ENCODE data around the gene ZC3H7B. TPM values are rescaled to one million over a fixed set of nuclear protein-coding genes. Genes with fewer than 3 reads are reported as not detected.

The ZC3H7B gene
- total and polyA plus RNA-seq, 2 experiments from 2014 or later = 5.7 to 61.5 TPM

GRCh38 chr22:41300661-41301060, 664 bp upstream of the ZC3H7B start (continued):
- no peak for TF ChIP-seq CTCF (conservative IDR thresholded peaks at IDR 0.05; ENCODE audit: low read depth in 2 of 2)
- no peak for TF ChIP-seq ZNF462 (CRISPR knock-in tag; IDR thresholded peaks at IDR 0.05)

- Mint-ChIP-seq H3K4me1 (peaks cover 22% of the 10 kb centered on the region), H3K9me3 (no peaks in the 10 kb centered on the region), H3K4me3 (peak overlapping the region; percentile 72), H3K36me3 (ENCODE audit: low read depth) (peaks cover 20% of the 10 kb centered on the region), H3K27ac (no peak overlapping the region), H3K27me3 (ENCODE audit: insufficient read depth, low read depth, poor library complexity) (peaks cover 14% of the 10 kb centered on the region)
- Histone ChIP-seq H3K27ac (ENCODE audit: low read depth) (0 out of 2 replicates have a peak overlapping the region, but pooled peaks have one; percentile 66), H3K36me3 (ENCODE audit: insufficient read depth) (no peaks in the 10 kb centered on the region), H3K79me2 (replicated peaks; ENCODE audit: insufficient read depth) (peaks cover 61% of the 10 kb centered on the region), H2AFZ (no peak overlapping the region), H3K27me3 (ENCODE audit: insufficient read depth) (no peaks in the 10 kb centered on the region), H3K4me3 (peak overlapping the region; percentile 95), H3K4me1 (ENCODE audit: insufficient read depth) (peaks cover 15% of the 10 kb centered on the region), H3K4me2 (peak overlapping the region; percentile 93), H3K9me2 (ENCODE audit: insufficient read depth) (no peaks in the 10 kb centered on the region), H4K20me1 (replicated peaks; ENCODE audit: insufficient read depth) (peaks cover 19% of the 10 kb centered on the region), H3F3A (replicated peaks; ENCODE audit: low read depth) (0 out of 2 replicates have a peak, but pooled peaks cover 6% of the 10 kb centered on the region)
- no peak for TF ChIP-seq JUNB (IDR thresholded peaks at IDR 0.05; ENCODE audit: unreplicated experiment)
- 0 out of 2 replicates have a peak, but pooled peaks have one; percentile 30 for TF ChIP-seq POLR2AphosphoS5 (IDR thresholded peaks at IDR 0.05; ENCODE audit: low read depth)
- no peak for TF ChIP-seq CREB1 (CRISPR knock-in tag; IDR thresholded peaks at IDR 0.05; ENCODE audit: low read depth)
- DNase-seq (ENCODE audit: low spot score) (peak; percentile 64), ATAC-seq (peak; percentile 25)
These were observed 869 bp downstream of the ZC3H7B start for GRCh38 chr22:41302021-41302767.
